PC-9 (cell line): ENCODE measurements around the gene ZNF146. TPM values are rescaled to one million over a fixed set of nuclear protein-coding genes. Genes with fewer than 3 reads are reported as not detected.

Source experiments
- BruUV-seq: library from RNA; stranded (reverse); fragments of 400-500 nt; replicated peaks from 2 replicates; lab custom pipeline; 2021; lab: Mats Ljungman, UMichigan
- CTCF ChIA-PET: fragments of 300-600 bp; sonication (Branson Sonifier 250); formaldehyde crosslinking; loops from one replicate; lab custom pipeline; 2022; ENCODE audit warnings: antibody characterized with exemption; lab: Charles Lee
- POLR2A ChIA-PET: fragments of 300-600 bp; sonication (Branson Sonifier 250); formaldehyde crosslinking; loops from one replicate; lab custom pipeline; 2022; ENCODE audit warnings: antibody characterized with exemption; ENCODE audit not compliant: unreplicated experiment; lab: Charles Lee
- DNase-seq, 2 experiments: peaks; one replicate each; pipeline versions ENCODE4 v3.0.0 to v3.0.0-alpha.2; 2015 to 2022; ENCODE audit warnings: mixed read lengths in 1 of 2
- H2AFZ ChIP-seq: fragments of 200-600 bp; sonication (generic); 2 replicates; pipeline ENCODE4 v1.8.1; 2017; ENCODE audit warnings: antibody characterized with exemption
- H3F3A ChIP-seq: fragments of 200-600 bp; sonication (generic); 2 replicates; pipeline ENCODE4 v1.8.1; 2017; ENCODE audit warnings: antibody characterized with exemption, mild to moderate bottlenecking, low read depth; ENCODE audit not compliant: insufficient read depth
- H3K27ac ChIP-seq: fragments of 200-600 bp; sonication (generic); 2 replicates; pipeline ENCODE4 v1.6.1; 2016; ENCODE audit warnings: mixed run types
- H3K27me3 ChIP-seq: fragments of 200-600 bp; sonication (generic); 2 replicates; pipeline ENCODE4 v1.6.1; 2016; ENCODE audit warnings: low read depth, mixed run types; ENCODE audit not compliant: insufficient read depth
- H3K36me3 ChIP-seq: fragments of 200-600 bp; sonication (generic); 2 replicates; pipeline ENCODE4 v1.6.1; 2016; ENCODE audit warnings: low read depth, mixed run types
- H3K4me1 ChIP-seq: fragments of 200-600 bp; sonication (generic); replicated peaks from 2 replicates; pipeline ENCODE4 v1.6.1; 2016; ENCODE audit warnings: mixed run types; ENCODE audit not compliant: insufficient read depth
- H3K4me2 ChIP-seq: fragments of 200-600 bp; sonication (generic); 2 replicates; pipeline ENCODE4 v1.6.1; 2017; ENCODE audit warnings: mixed run types
- H3K4me3 ChIP-seq: fragments of 200-600 bp; sonication (generic); 2 replicates; pipeline ENCODE4 v1.6.1; 2016; ENCODE audit warnings: mixed run types
- H3K79me2 ChIP-seq: fragments of 200-600 bp; sonication (generic); 2 replicates; pipeline ENCODE4 v1.6.1; 2017; ENCODE audit warnings: low read depth, mixed run types
- H3K9me2 ChIP-seq: fragments of 200-600 bp; sonication (generic); 2 replicates; pipeline ENCODE4 v1.8.1; 2017; ENCODE audit warnings: mild to moderate bottlenecking; ENCODE audit not compliant: insufficient read depth
- H3K9me3 ChIP-seq: fragments of 200-600 bp; sonication (generic); 2 replicates; pipeline ENCODE4 v1.8.1; 2016; ENCODE audit warnings: low read depth; ENCODE audit not compliant: insufficient read depth
- H4K20me1 ChIP-seq: fragments of 200-600 bp; sonication (generic); 2 replicates; pipeline ENCODE4 v1.8.1; 2017; ENCODE audit not compliant: insufficient read depth
- CTCF ChIP-seq: fragments of 200-600 bp; sonication (generic); conservative IDR thresholded peaks from 2 replicates; pipeline ENCODE4 v1.6.1; 2017; ENCODE audit warnings: mixed run types, antibody characterized with exemption, mild to moderate bottlenecking, moderate library complexity
- EZH2 ChIP-seq: fragments of 200-600 bp; sonication (generic); IDR thresholded peaks from 2 replicates; pipeline ENCODE4 v1.8.0; 2017; ENCODE audit warnings: antibody characterized with exemption, low read depth
- intact Hi-C: fragments of 100-400 bp; cut with micrococcal nuclease; formaldehyde crosslinking; loops from one replicate; pipeline ENCODE4 v1.10.0; 2022; ENCODE audit not compliant: unreplicated experiment
- total RNA-seq: library from RNA; stranded (reverse); gene quantifications from 2 replicates; pipeline ENCODE4 v1.2.3, GENCODE V29; 2021

The ZNF146 gene
- total RNA-seq, 1 experiment from 2014 or later = 53.1 TPM

DNA sequence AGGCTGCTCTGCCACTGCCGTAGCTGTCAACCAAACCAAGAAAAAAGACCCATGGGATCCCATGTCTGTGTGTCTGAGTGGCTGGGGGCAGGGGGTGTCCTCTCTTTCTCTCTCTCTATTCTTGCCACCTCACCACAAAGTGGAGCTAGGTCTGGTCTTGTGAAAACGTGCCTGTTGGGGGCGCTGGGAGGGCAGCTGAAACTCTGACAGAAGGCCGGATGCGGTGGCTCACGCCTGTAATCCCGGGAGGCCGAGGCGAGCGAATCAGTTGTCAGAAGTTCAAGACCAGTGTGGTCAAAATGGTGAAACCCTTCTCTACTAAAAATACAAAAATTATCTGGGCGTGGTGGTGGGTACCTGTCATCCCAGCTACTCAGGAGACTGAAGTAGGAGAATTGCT is 29.2 kb downstream of the ZNF146 start:
- POLR2A ChIA-PET = no interaction called here
- CTCF ChIA-PET = no interaction called here
- H4K20me1 ChIP-seq = no peaks in the 10 kb centered on the region
- H3K27ac ChIP-seq = no peak overlapping the region
- H3K9me3 ChIP-seq = 0 out of 2 replicates have a peak, but pooled peaks cover 3% of the 10 kb centered on the region
- H2AFZ ChIP-seq = no peak overlapping the region
- no peak for DNase-seq
- H3K4me3 ChIP-seq = no peak overlapping the region
- H3K4me2 ChIP-seq = no peak overlapping the region
- H3K9me2 ChIP-seq = no peaks in the 10 kb centered on the region
- peaks cover 18% of the 10 kb centered on the region for H3F3A ChIP-seq
- H3K27me3 ChIP-seq = no peaks in the 10 kb centered on the region
- H3K4me1 ChIP-seq = no peaks in the 10 kb centered on the region
- H3K79me2 ChIP-seq = no peaks in the 10 kb centered on the region
- no TSS peak for BruUV-seq
- intact Hi-C loops = no loop called here
- TF ChIP-seq CTCF (no peak), EZH2 (no peak)
- no peaks in the 10 kb centered on the region for H3K36me3 ChIP-seq

DNA sequence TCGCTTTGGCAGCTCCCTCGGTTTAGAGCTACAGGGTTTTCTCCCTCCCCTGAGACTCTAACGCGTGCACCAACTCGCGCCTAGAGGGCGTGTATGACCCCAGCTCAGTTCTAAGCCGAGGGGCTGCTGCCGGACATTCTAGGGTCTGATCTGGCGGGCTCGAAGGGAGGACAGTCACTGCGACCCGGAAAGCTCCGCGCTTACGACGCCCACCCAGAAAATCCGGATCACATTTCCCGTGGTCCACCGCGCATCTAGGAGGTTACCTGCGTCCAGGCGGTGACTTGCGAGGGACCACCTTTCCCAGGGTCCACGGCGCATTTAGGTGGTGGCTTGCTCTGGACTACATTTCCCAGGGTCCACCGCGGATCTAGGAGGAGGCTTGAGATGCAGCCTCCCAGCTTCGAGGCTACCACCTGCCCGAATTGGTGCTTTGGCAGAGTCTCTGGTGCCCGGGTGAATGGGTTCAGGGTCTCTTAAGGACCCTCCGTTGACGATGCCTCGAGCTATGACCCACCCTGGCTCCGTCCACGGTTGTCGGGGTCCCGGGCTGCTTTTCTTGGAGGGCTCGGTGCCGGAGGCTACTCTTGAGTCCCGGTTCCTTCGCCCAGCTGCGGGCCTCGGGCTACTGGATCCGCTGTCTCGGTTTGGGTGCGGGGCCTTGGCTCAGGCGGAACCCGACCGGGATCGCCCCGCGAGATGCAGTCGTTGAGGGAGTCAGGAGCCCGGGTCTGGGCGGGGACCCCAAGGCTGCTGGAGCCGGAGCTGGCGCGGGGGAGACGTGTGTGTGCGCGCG is 30.5 kb downstream of the ZNF146 start:
- H3K4me2 ChIP-seq = no peak overlapping the region
- H3K79me2 ChIP-seq = no peaks in the 10 kb centered on the region
- intact Hi-C loops = no loop called here
- no peak for DNase-seq
- ChIA-PET POLR2A (no interaction called here), CTCF (no interaction called here)
- TF ChIP-seq EZH2 (no peak), CTCF (no peak)
- no peak overlapping the region for H3K4me3 ChIP-seq
- no peaks in the 10 kb centered on the region for H3K36me3 ChIP-seq
- no peaks in the 10 kb centered on the region for H3K9me3 ChIP-seq
- no peaks in the 10 kb centered on the region for H4K20me1 ChIP-seq
- no TSS peak for BruUV-seq
- H3K4me1 ChIP-seq = no peaks in the 10 kb centered on the region
- H3K27ac ChIP-seq = no peak overlapping the region
- no peak overlapping the region for H2AFZ ChIP-seq
- H3K27me3 ChIP-seq = no peaks in the 10 kb centered on the region
- H3K9me2 ChIP-seq = no peaks in the 10 kb centered on the region
- H3F3A ChIP-seq = peaks cover 5% of the 10 kb centered on the region; the same call in 1 of the 2 replicates

GRCh38 chr19:36246006-36246481 is 31.1 kb downstream of the ZNF146 start:
- Histone ChIP-seq H2AFZ (no peak overlapping the region), H3K9me2 (no peaks in the 10 kb centered on the region), H4K20me1 (no peaks in the 10 kb centered on the region), H3K79me2 (no peaks in the 10 kb centered on the region), H3K9me3 (no peaks in the 10 kb centered on the region), H3K36me3 (no peaks in the 10 kb centered on the region), H3K4me1 (no peaks in the 10 kb centered on the region), H3K27me3 (no peaks in the 10 kb centered on the region), H3K4me3 (no peak overlapping the region), H3K4me2 (no peak overlapping the region), H3F3A (no peaks in the 10 kb centered on the region; the same call in 1 of the 2 replicates), H3K27ac (no peak overlapping the region)
- DNase-seq = no peak
- ChIA-PET CTCF (no interaction called here), POLR2A (no interaction called here)
- TF ChIP-seq EZH2 = no peak
- TF ChIP-seq CTCF = no peak
- intact Hi-C loops = no loop called here
- BruUV-seq = no TSS peak
